GM19467 (cell line): ENCODE data around the gene ZFAND3.

ENCODE experiments used
- ATAC-seq: cut with Tn5 transposase; IDR thresholded peaks from one replicate; pipeline ENCODE4 v1.9.1; 2021; ENCODE audit warnings: mild to moderate bottlenecking, moderate library complexity; ENCODE audit not compliant: unreplicated experiment

The ZFAND3 gene

DNA sequence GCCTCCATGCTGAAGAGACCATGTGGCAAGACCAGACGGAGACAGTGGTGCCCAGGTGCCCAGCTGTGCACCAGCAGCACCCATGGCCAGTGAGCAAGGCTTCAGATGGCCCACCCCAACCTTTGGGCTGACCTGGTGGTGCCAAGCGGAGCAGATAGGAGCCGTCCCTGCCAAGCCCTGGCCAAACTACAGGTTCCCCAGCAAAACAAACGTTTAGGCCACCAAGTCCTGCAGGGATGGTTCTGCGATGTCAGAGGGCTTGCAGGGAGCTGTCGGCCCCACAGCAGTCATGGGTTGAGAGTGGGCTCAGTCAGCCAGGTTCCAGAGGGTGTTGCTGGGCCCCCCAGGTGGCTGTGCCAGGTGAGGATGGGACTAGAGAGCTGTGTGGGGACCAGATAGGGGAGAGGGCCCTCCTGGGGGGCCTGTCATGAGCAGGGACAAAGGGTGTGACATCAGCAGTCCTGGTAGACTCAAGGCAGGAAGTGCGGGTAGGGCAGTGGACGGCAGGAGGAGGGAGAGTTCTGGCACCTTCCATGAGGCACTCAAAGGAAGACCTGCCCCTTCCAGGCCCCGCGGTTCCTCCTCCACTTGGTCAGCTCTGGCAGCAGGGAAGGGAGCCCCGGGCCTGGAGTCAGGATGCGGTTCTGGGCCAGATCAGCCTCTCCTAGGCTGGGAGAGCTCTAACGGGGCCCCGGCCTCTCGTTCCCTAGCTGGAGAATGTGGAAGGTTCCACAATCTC is 342.4 kb downstream of the ZFAND3 start:
- no peak for ATAC-seq

DNA sequence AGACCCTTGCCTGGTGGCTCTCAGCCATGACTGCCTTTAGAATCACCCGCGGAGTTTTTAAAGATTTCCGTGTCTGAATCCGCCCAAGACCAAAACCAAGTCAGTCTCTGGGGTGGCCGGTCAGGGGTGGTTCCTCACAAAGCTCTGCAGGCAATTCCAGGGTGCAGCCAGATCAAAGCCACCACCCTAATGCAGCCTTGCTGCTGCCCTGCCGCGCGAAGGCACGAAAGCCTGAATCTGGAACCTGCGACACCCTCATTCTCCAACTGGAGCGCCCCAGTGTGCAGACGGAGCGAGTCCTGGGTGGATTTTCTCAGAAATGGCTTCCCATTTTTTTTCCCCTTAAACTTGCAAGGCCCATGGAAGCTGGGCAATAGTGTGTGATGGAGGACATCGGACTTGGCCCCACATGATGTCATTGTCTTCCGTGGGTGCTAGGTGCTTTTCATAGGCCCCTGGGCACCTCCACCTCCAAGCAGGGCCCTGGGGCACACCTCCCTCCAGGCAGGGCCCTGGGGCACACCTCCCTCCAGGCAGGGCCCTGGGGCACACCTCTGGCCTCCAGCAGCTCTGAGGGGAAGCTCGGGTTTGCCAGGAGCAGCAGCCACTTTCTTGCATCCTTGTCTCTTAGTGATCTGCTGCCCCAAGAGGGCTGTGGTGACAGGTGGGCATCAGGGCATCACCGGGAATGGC is 343.1 kb downstream of the ZFAND3 start:
- no peak for ATAC-seq

DNA sequence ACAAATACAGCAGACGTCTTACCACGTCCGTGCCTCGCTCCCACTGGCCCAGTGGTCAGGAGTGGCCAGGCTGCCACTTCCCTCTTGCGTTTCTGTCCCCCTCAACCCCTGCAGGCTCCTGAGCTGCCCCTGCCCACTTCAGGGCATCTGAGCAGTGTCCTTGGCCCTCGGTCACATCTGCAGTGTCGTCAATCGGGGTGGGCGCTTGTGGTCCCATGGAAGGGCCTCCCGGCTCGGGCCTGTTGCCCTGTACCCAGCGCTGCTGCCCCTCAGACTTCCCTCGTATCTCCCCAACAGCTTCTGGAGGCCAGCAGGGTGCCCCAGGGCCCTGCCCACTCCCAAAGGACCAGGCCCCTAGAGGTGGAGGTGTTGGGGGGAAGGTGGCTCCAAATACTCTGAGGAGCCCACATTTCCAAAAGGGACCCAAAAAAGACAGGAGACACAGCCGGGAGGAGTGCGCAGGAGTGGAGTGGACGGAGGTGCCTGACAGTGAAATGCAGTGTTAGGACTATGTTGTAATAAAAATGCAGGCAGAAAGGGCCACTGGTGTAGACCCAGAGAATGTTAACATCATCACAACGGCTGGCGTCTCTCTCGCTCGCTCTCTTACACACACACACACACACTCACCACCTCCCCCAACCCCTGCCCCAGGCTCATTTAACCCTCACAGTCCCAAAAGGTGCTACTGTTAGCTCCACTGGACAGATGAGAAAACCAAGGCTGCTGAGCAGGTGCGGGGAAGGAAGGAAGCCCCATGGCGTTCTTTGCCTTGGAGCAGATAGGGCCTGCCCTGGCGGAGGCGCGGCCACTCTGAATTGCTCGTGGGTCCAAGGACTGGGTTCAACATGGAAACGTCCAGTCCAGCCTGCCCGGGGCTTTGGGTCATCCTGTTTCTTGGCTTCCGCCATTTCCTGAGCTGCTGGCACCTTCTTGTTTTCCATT is 343.9 kb downstream of the ZFAND3 start:
- ATAC-seq, result no peak

DNA sequence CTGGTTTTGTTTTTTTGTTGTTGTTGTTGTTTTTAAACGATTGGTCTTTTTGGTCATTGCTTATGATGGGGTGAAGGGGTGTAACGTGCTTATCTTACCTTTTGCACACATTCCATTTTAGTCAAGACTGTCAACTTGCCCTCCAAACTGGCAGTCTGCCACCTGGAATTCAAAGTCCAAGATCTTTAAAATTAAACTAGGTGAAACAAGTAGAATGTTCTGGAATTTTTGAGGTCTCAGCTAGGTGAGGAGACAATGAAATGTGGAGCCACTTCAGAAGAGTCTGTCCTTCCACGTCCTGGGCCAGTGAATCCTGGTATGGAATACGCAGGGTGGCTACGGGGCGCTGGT is 344.6 kb downstream of the ZFAND3 start:
- ATAC-seq, result no peak

DNA sequence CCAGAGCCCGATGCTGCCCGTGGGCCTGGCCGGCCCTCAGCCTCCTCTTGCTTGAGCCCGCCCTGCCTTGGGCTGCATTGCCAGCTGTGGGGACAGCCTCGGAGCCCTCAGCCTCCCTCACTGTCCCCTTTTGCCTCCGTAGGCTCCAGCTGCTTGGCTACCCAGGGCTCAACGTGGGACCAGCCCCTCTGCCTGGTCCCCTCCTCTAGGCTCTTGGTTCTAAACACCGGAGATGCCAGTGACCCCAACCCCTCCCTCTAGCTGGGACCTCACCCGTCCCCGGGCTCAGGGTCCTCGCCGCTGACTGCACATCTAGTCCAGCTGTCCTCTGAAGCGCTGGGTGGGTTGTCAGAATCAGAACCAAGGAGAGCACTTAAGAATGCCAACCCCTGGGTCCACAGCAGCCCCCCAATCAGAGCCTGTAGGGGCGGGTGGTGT is 345.2 kb downstream of the ZFAND3 start:
- ATAC-seq, result no peak

DNA sequence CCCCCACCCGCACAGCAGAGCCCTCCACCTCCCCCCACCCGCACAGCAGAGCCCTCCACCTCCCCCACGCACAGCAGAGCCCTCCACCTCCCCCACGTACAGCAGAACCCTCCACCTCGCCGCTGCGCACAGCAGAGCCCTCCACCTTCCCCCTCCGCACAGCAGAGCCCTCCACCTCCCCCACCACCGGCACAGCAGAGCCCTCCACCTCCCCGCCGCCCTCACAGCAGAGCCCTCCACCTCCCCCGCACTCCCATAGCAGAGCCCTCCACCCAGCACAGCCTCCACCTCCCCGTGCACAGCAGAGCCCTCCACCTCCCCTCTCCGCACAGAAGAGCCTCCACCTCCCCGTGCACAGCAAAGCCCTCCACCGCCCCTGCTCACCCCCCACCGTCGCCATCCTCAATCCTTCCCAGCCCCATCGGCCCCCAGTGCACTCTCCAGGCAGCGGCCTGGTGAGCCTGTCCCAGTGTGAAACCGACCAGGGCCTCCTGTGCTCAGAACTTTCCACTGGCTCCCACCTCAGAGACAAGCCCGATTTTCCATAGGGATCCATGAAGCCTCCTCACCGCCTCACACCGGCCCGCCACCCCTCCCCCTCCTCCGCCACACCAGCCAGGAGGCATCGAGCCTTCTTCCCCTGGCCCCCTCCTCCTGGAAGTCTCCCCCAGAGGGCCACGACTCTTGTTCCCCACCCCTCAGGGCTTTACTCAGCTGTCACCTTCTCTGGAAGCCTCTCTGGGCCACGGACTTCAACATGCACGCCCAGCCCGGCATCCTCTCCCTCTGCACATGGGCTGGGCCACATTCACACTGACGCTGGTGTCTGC is 347.1 kb downstream of the ZFAND3 start:
- no peak for ATAC-seq

DNA sequence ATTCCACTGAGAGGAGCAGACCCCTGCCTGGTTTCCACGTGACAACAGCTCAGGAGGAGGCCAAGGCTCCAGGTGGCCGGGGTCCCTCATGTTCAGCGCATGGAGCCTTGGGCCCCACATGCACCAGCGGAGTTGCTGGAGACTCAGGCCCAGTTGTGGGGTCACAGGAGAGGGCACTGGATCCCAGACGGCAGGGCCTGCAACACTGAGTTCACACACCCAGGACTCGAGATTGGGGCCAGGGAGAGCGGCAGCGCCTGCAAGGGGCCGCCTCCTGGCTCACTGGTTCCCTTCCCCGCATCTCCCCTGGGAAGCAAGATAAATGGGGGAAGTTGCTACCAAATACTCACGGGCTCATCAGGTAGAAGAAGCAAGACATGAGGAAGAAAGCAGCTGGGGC is 348.1 kb downstream of the ZFAND3 start:
- ATAC-seq, result no peak

DNA sequence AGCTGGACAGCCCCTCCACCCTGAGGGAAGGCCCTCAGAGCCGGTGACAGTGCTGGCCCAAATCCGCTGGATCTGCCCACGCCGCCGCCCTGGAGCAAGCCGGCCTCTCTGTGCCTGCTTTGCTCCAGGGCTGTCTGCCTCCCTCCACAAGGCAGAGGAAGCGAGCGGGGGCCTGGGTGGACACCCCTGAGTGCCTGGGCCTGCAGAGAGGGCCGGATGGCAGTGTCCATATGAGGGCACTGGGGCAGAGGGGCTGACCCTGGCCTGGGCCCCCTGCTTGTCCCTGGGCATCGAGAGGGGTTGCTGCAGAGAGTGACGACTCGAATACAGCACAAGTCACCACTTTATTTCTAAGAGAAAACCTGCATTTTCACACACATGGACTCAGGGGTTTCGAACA is 348.6 kb downstream of the ZFAND3 start:
- ATAC-seq, result no peak

DNA sequence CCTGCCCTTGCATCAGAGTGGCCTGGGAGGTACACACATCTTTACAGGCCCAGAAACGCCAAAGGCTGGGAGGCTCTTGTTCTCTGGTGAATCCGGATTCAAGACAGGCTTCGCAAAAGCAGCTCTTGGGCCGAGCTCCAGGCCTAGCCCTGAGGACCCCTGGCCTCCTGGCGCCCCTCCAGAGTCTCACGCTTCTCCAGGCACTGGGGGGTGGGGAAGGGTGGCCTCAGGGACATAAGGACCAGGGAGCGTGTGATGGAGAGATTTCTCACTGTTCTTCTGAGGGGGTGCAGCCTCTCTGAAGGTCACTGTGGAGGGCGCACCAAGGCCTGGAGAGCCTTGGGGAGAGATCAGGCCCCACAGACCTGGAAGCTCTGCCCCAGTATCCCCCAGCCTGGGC is 349.2 kb downstream of the ZFAND3 start:
- ATAC-seq, result no peak

DNA sequence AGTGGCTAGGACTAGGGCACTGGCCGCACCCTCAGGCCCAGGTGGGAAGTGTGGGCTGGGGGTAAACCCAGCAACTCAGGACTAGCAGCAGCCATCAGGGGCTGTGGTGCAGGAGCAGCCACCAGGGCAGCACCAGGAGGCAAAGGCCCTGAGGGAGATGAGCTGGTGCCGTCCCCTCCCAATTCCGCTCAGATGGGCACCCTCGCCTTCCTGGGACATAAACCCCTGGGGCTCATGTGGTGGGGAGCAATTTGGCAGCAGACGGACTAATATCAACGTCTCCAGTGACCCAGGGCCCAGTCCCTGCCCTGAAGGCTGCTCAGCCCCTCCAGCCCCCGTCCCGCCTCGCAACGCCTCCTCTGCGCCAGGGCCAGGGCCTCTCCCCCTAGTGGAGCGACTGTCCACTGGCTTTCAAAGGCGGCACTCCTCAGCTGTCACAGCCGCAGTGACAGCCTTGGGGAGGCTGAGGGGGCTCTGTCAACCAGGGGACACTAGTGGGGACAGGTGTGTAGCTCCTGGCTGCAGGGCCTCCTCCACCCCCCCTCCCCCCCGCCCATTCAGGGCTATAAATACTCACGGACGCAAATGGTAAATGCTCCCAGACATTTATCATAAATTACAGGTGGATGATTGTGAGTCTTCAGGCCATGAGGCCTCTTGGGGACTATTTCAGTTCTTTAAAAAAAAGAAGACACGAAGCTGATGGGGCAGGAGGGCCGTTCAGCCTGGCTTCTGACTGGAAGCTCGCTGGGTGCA is 349.9 kb downstream of the ZFAND3 start:
- ATAC-seq, result no peak

DNA sequence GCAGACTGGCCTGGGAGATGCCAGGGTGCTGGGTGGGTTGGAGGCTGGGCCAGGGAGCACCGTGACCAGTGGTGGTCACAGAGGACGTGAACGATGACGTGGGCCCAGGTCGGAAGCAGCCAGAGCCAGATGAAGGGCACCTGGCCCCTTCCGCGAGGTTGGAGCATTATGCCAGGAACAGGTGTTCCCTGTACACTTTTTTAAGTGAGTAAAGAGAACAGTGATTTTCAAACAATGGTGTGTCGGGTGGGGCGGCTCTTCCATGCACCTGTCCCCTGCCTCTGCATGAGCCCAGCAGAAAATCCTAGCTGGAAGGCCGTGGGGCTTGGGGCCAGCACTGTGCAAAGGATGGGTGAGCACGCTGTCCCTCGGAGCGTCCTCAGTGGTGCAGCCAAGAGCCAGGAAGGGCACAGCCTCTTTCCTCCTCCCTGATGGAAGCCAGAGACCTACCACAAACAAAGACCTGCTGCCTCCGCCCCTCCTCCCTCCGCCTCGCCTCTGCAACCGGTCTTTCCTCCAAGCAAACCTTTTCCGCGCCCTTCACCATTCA is 350.5 kb downstream of the ZFAND3 start:
- no peak for ATAC-seq

DNA sequence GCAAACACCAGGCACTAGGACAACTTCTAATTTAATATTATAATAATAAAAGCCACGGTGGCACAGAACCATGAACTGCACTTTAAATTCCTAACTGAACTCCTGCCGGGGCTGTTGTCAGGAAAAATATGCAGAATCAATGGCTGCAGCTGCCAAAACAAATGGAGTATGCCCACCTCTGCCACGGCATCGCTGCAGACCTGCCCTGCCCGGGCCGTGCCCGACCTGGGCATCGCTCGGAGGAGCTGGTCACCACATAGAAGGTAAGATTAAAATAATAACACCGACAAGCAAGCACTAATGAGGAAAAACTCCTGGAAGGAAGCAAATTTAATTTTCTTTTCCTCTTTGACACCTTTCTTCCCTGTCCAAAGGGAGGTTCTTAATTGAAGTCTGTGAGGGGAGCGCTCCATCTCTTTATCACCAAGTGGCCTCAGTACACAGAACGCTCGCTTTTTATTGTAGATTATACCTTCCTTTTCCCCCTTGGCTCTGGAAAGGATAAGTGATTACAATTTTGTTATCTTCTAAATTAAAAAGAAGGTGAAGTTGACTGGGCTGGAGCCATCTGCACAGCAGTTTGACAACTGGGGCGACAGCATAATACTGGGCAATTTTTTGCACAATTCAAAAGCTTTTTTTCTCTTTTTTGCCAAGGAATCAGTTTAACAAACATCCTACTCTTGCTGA is 351.3 kb downstream of the ZFAND3 start:
- no peak for ATAC-seq

DNA sequence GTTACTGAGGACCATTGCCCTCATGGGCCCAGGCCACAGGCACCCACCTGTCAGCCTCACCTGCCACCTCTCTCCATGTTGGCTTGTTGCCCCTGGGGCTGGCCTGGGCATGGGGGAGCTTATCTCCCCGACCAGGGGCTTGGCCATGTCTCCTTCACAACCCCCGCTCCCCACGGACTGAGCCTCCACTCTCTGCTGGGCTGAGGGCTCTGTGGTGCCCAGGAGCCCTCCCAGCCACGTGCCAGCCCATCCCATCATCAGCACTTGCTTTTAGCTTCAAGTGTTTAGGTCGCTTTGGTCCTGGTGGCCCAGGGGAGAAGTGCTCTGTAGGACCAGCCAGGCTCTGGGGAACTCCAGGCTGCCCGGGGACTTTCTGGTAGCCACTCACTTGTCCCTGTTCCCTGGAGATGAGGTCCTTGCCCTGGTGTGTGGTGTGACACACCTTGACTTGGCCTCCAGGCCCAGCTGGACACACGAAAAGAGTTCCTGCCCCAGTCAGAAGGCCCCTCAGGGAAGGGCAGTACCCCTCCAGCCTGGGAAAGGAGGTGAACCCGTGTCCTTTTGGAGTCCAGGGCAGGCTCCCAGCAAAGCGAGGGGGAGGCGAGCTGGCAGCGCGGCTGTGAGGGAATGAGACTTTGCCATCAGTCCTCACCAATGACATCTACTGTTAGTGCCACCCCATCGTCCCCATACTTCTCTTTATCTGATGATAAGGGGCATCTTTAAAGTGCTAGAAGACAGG is 352.6 kb downstream of the ZFAND3 start:
- no peak for ATAC-seq

DNA sequence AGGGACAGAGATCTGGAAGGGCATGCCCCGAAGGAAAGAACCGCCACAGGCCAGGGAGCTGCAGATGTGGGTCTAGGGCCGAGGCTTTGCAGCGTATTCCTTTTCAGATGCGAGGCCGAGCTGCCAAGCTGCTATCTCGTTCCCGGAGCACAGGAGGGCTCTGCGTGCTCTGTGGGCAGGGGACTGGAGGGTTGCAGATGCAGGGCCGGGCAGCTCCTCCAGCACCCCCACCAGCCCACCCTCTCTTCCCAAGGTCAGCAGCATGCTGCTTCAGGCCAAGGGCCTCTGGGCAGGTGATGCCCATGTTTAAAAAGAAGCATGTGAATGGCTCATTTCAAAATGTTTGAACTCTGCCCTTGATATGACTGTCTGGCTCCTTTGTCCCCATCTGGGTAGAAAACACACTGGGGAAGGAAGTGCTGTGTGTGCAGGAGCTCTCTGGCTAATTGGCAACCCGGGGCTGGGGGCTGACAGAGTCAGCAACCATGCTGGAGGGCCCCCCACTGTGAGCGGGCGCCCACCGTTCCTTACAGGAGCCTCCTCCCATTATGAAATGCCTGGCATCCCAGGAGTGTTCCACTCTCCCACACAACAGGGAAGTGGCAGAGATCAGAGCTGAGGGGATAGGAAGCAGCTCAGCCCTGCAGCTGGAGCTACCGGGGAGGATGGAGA is 353.3 kb downstream of the ZFAND3 start:
- no peak for ATAC-seq

DNA sequence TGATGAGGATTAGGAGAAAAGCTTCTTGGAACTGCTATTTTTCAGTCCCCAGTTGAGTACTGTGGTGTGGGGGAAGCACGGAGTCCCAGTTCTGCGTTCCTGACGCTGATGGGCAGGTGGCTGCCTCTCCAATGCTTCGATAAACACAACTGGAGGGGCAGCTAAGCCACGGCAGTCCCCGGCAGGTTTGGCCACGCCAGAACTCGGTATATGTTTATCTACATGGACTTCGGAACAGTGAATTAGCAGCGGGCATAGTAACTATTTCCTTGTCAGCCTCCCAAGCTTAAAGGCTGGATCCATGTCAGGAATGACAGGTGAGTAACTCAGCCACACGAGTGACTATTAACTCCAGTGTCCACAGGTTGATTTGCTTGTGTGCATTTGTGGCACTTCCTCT is 354.4 kb downstream of the ZFAND3 start:
- no peak for ATAC-seq

DNA sequence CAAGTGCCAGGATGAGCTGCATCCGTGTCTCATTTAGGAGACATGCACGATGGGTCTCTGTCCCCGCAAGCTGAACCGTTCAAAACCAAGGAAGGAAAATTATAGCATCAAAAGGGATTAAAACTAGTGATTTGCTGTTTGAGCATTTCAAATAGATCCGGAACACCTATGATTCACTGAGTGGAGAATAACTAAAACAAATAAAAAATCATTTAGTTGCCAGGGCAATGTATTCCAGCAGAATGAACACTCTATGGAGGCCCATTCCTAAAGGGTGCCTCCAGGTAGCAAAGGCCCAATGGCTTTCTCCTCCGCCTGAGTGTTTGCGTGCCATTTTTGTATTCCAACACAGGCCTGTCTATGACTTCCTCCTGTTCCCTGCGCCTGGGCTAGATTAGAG is 354.8 kb downstream of the ZFAND3 start:
- ATAC-seq, result no peak

DNA sequence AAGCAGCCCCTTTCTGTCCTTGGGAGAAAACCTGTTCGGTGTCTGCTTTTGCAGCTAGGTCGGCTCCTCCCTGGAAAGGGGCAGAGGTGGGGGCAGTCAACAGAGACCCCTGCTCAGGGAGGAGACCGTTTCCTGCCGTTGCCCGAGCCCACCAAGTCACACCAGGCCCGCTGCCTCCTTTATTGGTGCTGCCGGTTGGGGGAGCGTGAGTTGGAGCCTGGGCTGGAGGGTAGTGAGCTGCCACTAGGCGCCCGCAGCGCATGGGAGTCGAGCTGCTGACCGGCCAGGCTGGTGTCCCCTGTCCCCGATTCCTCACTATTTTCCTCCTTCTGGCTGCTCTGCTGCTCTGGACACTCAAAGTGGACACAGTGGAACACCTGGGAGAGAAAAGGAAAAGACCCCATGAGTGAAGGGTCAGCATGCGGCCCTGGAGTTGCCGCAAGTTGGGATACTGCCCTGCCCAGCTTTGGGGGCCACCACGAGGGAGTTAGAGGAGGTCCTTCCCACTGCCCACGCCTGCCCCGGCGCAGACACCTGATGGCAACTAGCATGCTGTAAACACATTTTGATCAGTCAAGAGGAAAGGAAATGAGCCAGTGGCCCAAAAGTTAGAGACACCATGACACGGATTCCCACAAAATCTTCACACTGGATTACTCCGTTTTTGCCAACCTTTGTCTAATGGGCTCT is 355.4 kb downstream of the ZFAND3 start:
- ATAC-seq, result no peak
